Measurements from ENCODE around the gene STOM.

The STOM gene

GRCh38 chr9:121368745-121369144 lies 1.3 kb downstream of the STOM start:
- DNase-seq = no peak

- no peak for DNase-seq
These were observed 1.9 kb downstream of the STOM start for GRCh38 chr9:121368138-121368522.

GRCh38 chr9:121367306-121368137 lies 2.5 kb downstream of the STOM start:
- DNase-seq = no peak

DNA sequence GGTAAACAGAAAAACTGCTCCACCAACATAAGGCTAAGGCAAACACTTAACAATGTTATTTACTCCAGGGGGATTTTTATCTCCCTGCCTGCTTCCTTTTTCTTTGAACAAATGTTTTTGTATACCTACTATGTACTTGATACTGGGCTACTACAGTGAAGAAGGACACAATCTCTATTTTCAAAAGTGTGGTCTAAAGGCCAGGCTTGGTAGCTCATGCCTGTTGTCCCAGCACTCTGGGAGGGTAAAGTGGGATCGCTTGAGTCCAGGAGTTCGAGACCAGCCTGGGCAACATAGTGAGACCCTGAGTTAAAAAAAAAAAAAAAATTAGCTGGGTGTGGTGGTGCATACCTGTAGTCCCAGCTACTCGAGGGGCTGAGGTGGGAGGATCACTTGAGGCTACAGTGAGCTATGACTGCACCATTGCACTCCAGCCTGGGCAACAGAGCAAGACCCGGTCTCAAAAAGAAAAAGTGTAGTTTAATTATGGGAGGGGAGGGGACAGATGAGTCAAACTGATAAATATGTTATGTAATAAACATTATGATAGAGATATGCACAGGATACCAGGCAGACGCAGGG lies 3.3 kb downstream of the STOM start:
- DNase-seq = no peak

DNA sequence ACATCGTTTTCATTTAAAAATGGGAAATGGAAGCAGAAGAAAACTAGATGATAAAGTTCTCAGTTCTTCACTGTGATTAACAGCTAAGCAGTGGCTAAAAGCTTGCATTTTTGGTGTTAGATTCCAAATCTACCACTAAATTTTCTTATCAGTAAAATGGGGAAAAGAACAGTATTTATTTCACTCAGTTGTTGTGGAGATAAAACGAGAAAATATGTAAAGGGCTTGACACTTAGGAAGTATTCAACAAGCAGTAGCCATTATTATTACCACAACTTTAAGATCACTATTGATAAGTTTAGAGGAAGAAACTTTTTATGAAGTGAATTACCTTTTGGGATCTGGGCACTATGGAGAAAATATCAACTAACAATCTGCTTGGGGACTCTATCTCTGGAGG lies 4.5 kb downstream of the STOM start:
- no peak for DNase-seq

DNA sequence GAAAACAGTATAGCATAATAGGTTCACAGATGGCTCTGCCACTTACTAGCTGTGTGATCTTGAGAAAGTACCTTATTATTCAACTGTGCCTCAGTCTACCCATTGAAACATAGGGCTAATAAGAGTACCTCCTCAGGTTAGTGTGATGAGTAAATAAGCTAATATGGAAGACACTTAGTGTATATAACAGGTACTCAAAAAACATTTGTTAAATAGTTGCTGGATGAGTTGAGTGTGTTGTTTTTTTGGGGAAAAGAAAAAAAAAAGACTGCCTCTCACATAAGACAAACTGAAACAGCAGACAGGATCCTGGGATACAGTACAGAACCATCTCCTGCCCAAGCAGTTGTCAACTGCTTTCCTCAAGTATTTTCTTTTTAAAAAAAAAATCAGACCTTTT lies 5.2 kb downstream of the STOM start:
- DNase-seq = no peak

DNA sequence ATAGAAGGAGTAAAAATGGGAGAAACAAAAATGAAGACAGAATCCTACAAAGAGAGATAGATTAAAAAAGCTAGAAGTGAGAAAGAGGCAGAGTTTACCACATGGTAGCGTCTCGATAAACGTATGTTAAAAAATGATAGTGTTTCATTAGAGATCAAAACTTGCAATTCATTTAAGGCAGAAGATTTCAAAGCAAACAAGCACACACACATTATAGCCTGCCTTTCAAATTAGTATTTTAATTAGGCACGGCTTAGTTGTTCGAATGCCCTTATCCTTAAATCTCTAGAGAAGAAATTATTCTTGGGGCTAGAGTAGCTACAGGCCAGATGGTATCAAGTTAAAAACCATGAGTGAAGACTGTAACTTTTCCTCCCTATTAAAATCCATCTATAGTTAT lies 6.0 kb downstream of the STOM start:
- no peak for DNase-seq

DNA sequence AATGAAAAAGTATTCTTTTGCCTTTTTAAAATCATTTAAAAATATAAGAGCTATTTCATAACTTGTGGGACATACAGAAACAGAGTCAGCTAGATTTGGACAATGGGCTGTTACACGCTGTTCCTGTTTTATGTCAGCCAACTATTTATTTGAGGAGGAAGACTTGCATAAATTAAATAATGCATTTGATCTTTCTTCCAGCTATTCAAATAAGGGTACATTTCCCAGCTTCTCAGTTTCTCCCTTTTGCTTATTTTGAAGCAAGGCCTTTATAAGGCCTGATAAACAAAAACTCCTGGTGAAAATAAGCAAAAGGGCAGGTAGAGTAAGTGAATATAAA lies 6.5 kb downstream of the STOM start:
- no peak for DNase-seq

GRCh38 chr9:121362813-121363621 lies 7.0 kb downstream of the STOM start:
- no peak for DNase-seq

- no peak for DNase-seq
These were observed 9.3 kb downstream of the STOM start for GRCh38 chr9:121360601-121361374.

DNA sequence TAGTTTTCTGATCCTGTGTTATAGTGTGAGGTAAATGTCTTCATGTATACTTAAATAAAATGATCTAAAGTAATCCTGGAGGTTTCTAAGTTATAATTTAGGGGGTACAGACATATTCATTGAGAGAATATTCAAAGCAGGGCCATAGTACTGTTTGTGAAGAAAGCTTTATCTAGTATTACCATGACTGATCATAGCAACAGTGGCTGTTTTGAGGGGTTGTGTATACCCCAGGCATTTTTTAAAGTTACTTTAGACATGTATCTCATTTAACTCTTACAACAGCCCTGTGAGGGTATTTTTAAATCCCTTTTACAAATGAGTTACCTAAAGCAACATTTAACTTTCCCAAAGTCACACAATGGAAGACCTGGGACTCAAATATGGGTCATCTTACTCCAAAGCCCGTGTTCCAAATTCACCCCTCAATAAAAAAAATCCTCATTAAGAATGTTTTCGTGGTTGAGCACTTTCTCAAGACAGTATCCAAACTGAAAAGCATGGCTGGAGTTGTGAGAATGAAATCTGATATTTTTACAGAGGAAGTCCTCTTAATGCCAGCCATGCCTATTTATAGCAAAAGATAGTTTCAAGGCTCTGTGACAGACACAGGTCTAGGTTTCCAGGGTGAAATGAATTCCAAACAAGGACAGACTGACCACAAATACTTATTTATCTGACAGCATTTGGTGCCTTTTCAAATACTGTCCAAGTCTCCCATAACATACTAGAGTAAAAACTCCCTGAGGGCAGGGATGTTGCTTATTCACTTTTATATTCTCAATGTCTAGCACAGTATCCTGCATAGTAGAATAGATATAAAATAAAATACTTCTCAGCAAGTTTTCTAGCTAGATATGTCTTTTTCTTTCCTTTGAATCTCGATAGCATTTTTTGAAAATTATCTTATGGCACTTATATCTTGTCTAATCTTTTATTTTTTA lies 10.4 kb downstream of the STOM start:
- DNase-seq = no peak

DNA sequence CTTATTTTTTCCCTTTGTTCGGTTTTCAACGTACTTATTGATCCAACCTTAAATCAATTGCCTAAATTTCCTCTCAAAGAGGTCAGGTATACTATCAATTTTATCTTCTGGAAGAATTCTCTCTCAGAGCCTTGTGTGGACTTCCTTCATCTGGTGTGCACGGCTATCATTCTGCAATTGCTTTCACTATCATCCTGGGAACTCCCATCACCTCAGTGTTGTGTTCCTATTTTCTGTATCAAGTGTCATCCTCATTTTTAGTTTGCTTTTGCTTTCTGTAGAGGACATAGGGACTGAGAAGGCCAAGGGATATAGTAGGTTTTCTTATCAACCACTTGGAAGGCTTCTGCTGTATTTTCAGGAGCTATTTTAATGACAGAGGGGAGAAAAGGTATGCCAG lies 11.3 kb downstream of the STOM start:
- DNase-seq = no peak

DNA sequence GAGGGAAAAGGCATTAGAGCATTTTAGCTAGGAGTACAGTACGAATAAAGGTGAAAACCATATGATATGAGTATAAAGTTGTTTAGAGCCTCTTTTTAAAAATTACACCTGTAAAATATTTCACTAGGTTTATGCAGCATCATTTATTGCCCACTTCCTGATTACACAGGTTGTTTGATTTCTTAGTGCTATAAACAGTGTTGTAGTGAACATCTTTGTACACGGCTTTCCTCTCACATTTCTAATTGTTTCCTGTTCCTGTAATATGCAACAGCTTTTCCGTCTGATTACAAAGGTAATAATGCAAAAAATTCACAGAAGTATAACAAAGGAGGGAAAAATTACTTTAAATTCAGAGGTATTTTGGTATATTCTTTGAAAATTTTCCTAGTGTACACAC lies 13.0 kb downstream of the STOM start:
- no peak for DNase-seq

DNA sequence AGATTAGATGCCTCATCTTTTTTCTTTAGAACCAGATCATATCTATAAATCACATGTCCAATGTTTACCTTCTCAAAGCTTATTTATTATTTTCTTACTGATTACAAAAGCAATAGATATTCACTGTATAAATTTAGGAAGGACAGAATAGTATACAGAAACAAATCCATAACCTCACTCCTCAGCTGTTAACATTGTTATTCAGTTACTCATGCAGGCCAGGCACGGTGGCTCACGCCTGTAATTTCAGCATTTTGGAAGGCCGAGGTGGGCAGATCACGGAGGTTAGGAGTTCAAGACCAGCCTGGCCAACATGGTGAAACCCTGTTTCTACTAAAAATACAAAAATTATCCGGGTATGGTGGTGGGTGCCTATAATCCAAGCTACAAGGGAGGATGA lies 15.3 kb downstream of the STOM start:
- no peak for DNase-seq

DNA sequence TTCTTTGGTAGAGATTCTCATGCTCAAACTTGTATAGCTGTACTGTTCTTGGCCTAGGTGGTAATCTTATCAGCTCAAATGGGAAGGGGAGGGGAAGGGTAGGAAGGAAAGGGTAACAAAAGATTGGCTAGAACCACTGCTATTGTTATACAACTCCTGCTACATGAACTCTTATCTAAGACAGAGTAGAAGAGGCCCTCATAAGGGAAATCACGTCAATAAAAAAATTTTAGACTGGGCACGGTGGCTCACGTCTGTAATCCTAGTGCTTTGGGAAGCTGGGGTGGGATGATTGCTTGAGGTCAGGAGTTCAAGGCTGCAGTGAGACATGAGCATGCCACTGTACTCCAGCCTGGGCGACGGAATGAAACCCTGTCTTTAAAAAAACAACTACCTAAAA lies 15.9 kb downstream of the STOM start:
- no peak for DNase-seq

GRCh38 chr9:121353241-121354061 lies 16.6 kb downstream of the STOM start:
- no peak for DNase-seq

GRCh38 chr9:121350993-121351561 lies 19.0 kb downstream of the STOM start:
- no peak for DNase-seq

DNA sequence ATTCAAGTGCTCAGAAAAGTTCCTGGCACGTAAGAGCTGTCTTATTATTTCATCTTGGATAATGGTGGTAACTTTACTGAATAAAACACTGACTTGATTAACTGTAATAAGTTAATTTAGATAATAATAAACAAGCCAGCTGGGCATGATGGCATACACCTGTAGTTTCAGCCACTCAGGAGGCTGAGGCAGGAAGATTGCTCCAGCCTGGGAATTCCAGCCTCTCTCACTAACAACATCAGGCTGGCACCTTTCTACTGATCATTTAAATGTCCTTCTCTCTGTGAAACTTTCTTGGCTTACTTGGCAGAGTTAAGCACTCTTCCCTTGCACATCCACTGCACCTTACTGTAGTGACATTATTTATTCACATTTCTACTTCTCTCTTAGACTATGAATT lies 20.0 kb downstream of the STOM start:
- DNase-seq = no peak

GRCh38 chr9:121349009-121349408 lies 21.0 kb downstream of the STOM start:
- no peak for DNase-seq

GRCh38 chr9:121348221-121348620 lies 21.8 kb downstream of the STOM start:
- DNase-seq = no peak

GRCh38 chr9:121345070-121345469 lies 25.0 kb downstream of the STOM start:
- no peak for DNase-seq
